Stimulated activated CD4-positive, alpha-beta T cell treated with anti-CD3 and anti-CD28 coated beads, Interleukin-1b, Interleukin-23, amount 100 ng/mL, for 48 hours (primary cell): Measurements from ENCODE around the gene PNPLA1.
A peak's percentile ranks its signal among the peaks of the same experiment; 100 is the strongest.

Source experiments
- DNase-seq: peaks from one replicate; pipeline ENCODE4 v3.0.0-alpha.2; 2020

Gene PNPLA1

DNA sequence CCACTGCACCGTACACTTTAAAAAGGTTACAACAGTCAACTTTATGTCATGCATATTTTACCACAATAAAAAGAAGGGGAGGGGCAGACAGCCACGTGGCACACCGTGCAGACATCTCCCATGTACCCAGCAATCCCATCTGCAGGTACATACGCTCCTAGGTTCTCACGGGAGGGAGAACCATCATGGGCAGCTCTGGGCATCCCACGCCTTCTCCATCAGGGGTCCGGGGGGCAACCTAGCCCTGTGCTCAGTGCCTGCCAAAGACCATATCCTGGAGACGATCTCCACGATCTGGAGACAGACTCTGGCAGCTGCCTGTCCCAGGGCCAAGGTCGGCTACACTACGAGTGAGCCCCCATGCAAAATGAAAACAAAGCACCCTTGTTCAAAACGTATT lies 69.3 kb downstream of the PNPLA1 start:
- no peak for DNase-seq

DNA sequence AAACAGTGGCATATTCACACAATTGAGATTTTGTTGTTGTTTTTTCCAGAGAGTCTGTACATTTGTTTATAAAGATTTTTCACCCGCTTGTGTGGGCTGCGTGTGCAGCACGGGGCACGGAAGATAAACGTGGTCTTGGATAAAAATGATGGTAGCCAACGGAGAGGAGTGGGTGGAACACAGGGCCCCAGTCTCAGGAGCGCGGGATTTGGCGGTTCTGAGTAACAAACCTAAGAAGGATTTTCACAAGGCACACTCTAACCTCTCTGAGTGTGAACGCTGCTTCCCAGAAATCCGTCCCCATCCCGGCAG lies 70.4 kb downstream of the PNPLA1 start:
- DNase-seq: no peak

DNA sequence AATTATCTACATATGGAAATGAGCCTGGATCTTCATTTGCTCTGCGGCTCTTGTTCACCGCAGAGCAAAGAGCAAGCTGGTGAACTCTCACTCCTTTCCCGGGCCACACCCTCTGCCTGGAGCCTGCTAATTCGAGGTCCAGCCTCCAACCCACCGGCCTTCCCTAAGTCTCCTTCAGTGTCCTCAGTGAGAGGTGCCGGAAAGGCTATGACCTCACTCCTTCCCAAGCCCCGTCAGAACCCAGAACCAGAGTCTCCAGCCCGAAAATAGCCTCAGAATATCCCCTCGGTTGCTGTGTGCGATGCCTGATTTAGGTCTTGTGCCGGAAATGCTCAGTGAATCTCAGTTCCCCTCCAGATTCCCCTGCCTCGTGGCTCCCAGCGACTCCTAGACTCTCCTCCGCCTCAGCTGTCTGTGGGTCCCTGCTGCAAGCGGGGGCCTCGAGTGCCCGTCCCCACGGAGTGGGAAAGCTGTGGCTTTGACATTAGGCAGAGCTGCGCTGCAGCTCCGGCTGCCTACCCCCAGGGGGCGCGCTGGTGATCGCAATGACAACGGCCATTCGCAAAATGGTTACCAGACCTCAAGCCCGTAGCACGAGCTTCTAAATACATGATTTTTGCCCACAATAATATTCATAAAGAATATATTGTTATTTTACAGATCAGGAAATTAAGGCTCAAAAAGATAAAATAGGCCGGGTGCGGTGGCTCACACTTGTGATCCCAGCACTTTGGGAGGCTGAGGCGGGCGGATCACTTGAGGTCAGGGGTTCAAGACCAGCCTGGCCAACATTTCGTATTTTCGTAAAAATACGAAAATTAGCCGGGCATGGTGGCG lies 71.0 kb downstream of the PNPLA1 start:
- DNase-seq: peak; percentile 65

DNA sequence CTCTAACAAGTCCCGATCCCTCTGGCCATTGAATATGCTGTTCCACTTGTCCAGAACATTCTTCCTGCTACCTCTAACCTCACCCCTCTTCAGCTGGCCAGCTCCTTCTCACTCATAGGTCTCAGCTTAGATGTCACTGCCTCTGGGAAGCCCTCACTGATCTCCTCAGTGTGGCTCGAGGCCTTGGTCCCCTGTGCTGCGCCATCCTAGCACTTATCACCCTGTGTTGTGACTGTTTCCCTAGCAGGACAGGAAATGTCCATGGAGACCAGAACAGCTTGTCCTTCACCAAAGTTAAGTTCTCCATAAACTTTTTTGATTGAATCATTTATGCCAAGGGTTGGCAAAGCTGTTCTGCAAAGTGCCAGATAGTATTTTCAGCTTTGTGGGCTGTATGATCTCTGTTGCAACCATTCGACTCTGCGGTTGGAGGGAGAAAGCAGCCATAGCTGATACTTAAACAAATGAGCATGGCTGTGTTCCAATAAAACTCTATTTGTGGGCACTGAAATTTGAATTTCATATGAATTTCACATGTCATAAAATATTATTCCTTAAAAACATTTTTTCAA lies 73.3 kb downstream of the PNPLA1 start:
- DNase-seq: no peak

DNA sequence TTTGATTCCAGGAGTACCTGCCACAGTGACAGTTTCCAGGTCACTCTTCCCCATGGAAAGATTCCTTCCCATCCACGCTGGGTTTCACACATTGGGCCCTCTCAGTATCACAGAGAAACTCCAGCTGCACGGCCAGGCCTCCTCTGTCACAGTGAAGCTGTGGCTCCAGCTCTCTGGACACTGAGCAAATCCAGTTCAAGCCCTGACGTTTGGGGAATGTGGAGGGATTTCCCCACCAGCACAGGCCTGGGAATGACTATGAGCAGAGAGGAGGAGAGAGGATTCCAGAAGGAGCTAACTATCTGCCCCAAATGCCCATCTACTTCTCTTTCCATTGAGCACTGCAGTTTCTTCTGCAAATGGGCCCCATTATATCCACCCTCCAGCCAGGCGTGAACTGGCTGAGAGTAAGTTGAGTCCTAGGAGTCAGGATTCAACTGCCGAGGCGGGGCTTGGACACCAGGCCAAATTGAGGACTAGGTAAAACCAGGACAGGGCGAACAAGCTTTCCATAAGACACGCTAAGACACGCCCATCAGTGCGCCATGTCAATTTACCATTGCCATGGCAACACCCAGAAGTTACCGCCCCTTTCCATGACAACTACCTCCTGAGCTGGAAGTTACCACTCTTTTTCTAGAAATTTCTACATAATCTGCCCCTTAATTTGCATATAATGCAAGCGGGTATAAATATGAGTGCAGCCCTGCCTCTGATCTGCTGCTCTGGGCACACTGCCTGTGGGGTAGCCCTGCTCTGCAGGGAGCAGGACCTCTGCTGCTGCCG lies 76.0 kb downstream of the PNPLA1 start:
- no peak for DNase-seq

DNA sequence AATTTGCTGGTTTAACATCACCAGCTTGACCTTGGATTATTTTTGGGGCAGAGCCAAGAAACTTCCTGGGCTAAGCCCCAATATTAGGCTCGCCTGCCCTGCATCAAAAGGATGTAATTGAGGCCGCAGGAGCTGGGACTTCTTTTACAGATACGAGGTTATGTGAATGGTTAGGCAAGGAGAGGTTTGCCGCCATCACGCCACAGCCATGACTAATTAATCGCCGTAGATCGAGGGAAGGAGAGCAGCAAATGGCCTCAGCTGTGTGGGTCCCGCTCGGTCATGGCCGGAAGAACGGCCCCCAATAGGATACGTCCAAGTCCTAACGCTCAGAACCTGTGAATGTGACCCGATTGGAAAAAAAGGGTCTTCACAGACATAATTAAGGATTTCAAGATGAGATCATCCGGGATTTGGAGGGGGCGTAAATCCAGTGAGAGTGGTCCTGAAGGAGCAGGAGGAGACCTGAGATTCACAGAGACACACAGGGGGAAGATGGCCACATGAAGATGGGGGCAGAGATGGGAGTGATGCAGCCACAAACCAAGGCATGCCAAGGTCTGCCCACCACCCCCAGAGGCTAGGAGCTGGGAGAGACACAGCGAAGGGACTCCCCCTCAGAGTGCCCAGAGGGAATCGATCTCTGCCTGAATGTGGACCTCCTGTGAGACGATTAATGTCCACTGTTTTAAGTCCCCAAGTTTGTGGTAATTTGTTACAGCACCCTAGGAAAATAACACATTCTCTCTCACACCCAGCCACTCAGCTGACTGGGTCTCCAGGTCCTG lies 76.8 kb downstream of the PNPLA1 start:
- DNase-seq: no peak

DNA sequence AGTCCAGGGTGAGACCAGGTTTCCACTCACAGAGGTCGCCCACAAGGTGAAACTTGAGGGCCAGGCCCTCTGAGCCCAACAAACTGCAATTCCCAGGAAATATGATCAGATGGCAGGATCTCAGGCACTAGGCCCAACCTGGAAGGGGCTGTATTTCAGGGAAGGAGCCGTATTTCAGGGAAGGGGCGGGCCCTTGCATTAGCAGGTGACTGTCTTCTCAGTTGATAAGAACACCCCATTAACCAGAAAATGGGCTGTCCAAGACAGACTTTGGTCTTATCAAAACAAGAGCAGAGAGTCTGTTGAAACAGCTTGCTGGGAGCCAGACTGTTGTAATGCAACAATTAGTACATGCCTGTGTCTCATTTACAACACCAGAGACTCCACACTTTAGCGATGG lies 77.8 kb downstream of the PNPLA1 start:
- no peak for DNase-seq

DNA sequence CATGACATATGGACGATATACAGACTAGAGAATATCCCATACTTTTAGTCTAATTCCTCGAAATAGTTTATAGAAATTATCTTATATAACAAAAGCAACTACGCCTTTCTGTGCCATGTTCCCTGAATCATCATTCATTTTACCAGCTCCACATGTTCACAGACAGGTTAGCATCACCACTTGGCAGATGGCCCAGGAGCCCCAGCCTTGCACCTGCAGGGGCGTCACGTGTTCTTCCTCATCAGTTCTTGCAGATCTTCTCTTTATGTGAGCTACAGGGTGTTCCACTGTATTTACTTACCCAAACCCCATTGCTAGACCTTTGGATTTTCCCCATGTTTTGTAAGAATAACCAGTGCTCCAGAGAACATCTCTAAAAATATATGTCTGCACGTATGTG lies 79.4 kb downstream of the PNPLA1 start:
- no peak for DNase-seq

DNA sequence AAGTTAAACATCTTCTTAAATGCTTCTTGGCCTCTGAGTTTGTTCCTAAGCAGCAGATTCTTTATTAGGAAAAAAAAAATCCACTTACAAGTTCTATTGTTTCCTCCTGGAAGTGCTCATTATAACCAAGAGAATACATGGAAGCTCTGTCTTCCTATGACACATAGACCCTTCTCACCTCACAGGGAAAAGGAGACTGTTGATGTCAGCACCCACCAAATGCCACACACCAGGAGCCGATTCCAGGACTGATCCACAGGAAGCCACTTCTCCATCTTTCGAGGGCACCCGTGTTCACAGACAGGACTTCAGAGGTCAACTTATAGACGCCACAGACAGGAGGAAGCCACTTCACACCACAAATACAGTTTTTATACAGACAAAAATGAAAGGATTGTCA lies 80.2 kb downstream of the PNPLA1 start:
- no peak for DNase-seq

DNA sequence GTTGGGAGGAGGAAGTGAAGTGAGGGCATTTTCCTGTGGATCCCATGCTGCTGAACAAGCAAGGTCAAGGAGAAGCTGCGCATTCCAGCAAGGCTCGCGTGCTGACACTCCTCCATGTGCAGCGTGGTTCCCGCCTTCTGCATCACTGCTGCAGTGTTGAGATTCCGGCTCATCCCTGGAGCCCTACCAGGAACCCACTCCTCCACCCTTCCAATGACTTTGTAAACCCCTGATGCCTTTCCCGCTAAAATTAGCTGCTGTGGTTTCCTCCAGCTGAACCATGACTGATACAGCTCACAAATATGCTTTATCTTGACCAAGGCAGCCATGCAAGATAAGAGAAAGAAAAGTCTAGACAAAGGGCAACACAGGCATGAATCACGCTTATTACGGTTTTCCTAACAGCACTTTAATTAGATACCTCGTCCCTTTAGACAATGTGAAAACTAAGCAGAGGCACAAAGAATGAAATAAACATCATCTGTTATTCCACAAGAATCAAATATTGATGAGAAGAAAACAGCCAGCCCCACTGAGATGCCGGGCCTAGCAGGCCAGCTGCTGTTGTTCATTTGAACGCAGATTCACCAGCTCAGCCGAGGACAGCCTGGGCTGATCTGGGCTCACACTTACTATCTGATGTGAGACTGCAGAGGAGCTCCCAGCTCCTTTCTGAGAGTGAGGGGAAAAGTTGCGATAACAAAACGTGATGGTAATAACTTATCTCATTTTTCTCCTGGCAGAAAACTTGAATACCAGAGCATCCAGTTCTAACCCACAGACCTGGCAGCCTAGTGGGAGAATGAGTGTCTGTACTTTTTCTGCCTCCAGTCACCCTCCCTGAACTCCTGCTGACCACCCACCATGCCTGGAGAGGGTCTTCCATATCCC lies 81.1 kb downstream of the PNPLA1 start:
- DNase-seq: no peak

DNA sequence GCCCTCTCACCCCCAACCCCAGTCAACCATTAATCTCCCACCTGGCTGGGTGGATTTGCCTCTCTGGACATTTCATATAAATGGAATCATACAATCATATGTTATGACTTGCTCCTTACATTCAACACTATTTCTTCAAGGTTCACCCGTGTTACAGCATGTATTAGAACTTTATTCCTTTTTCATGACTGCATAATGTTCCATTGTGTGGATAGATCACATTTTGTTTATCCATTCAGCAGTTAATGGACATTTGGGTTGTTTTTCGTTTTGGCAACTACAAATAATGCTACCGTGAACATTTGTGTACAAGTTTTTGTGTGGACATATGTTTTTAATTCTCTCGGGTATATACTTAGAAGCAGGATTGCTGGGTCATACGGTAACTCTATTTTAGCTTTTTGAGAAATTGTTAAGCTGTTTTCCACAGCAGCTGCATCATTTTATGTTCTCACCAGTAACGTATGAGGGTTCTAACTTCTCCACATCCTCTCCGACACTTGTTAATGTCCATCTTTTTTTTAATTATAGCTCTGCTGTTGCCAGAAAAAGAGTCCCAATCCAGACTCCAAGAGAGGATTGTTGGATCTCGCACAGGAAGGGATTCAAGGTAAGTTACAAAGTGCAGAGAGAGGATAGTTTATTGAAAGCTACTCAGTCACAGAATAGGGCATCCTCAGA lies 82.8 kb downstream of the PNPLA1 start:
- no peak for DNase-seq

DNA sequence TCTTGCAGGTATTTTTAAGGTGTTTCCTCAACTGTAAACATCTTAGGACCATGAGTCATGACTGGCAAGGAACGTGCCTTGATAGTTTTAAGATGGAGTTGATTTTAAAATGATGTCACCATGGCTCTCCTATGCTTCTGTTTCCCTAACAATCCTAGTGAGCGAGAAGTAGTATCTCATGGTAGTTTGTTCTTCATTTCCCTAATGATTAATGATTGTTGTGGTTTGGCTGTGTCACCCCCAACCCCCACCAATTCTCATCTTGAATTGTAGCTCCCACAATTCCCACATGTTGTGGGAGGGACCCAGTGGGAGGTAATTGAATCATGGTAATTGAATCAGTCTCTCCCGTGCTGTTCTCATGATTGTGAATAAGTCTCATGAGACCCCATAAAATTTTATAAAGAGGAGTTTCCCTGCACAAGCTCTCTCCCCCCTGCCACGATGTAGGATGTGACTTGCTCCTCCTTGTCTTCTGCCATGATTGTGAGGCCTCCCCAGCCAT lies 83.6 kb downstream of the PNPLA1 start:
- no peak for DNase-seq

DNA sequence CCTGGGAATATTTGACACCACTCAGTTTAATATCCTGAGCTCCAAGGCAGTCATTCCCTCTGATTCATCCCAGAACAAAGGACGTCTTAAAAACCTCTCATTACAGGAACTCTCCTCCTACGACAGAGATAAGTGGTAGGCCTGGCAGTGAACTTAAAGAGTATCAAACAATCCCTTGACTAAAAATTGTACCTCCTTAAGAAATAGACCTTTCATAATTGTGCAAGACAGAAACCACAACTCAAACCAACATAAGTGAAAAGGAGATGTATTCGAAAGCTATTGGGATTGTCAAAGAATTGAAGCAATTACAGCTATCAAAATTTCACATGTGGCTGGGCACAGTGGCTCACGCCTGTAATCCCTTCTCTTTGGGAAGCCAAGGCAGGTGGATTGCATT lies 86.0 kb downstream of the PNPLA1 start:
- no peak for DNase-seq

DNA sequence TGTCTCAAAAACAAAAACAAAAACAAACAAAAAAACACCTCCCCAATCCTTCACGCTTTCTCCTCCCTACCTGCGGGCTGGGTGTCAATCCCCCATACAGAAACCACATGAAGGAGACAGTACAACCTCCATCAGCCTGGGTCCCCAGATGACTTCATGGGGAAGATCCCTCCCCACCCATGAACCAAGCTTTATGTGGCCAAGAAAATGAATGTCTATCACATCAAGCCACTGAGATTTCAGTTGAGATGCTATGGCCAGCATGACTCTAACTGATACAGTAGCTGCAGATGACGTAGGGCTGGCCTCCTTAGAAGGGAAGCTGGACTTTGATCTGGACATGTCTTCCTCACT lies 88.0 kb downstream of the PNPLA1 start:
- no peak for DNase-seq
